ENCODE measurements around the gene GPR137. TPM values are rescaled to one million over a fixed set of nuclear protein-coding genes. Genes with fewer than 3 reads are reported as not detected.
"Not testable (repeated sequence)": the region's sequence is repeated elsewhere in the genome, so short reads cannot be mapped to it uniquely, and the experiment has no call there.

GPR137 gene
- total and polyA plus RNA-seq, 12 donors = 16.4 to 43.0 (median 24.3) TPM

- Histone ChIP-seq H3K27ac (no peak overlapping the region), H3K4me3 (no peak overlapping the region), H3K9me3 (no peaks in the 10 kb centered on the region), H3K36me3 (peaks cover 0 to 37% (median 4%) of the 10 kb centered on the region in 9 donors), H3K4me1 (peaks cover 3 to 21% (median 20%) of the 10 kb centered on the region in 9 donors), H3K27me3 (no peaks in the 10 kb centered on the region)
- 93 to 96% methylated on average over 5 of the region's 5 CpGs for WGBS, 2 donors
- TF ChIP-seq, protein P1, sequence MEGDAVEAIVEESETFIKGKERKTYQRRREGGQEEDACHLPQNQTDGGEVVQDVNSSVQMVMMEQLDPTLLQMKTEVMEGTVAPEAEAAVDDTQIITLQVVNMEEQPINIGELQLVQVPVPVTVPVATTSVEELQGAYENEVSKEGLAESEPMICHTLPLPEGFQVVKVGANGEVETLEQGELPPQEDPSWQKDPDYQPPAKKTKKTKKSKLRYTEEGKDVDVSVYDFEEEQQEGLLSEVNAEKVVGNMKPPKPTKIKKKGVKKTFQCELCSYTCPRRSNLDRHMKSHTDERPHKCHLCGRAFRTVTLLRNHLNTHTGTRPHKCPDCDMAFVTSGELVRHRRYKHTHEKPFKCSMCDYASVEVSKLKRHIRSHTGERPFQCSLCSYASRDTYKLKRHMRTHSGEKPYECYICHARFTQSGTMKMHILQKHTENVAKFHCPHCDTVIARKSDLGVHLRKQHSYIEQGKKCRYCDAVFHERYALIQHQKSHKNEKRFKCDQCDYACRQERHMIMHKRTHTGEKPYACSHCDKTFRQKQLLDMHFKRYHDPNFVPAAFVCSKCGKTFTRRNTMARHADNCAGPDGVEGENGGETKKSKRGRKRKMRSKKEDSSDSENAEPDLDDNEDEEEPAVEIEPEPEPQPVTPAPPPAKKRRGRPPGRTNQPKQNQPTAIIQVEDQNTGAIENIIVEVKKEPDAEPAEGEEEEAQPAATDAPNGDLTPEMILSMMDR (IDR thresholded peaks at IDR 0.05) = no peak
- intact Hi-C loops (cut with DNase I) = no loop called here
- no peak for ATAC-seq
- no peak for DNase-seq
Measured at GRCh38 chr11:64321533-64321932, 35.9 kb downstream of the GPR137 start.

GRCh38 chr11:64322925-64323260, 37.2 kb downstream of the GPR137 start:
- Histone ChIP-seq H3K4me3 (no peak overlapping the region), H3K4me1 (peaks cover 3 to 14% (median 13%) of the 10 kb centered on the region in 9 donors), H3K27me3 (no peaks in the 10 kb centered on the region), H3K27ac (no peak overlapping the region), H3K36me3 (peaks cover 0 to 37% (median 4%) of the 10 kb centered on the region in 9 donors), H3K9me3 (no peaks in the 10 kb centered on the region)
- DNase-seq (no peak), ATAC-seq (no peak)
- TF ChIP-seq, protein P1 (IDR thresholded peaks at IDR 0.05) = no peak
- intact Hi-C loops (cut with DNase I) = no loop called here
- WGBS, 2 donors = 85% methylated on average over 7 of the region's 7 CpGs

GRCh38 chr11:64323373-64323772, 37.7 kb downstream of the GPR137 start:
- H3K27ac ChIP-seq = no peak overlapping the region
- no peak for ATAC-seq
- no peak for DNase-seq
- H3K4me1 ChIP-seq = peaks cover 3 to 14% (median 13%) of the 10 kb centered on the region in 9 donors
- intact Hi-C loops (cut with DNase I) = no loop called here
- peaks cover 0 to 37% (median 4%) of the 10 kb centered on the region in 9 donors for H3K36me3 ChIP-seq
- H3K27me3 ChIP-seq = no peaks in the 10 kb centered on the region
- 68 to 77% methylated on average over 5 of the region's 5 CpGs for WGBS, 2 donors
- no peak overlapping the region for H3K4me3 ChIP-seq
- TF ChIP-seq, protein P1 (IDR thresholded peaks at IDR 0.05) = no peak
- no peaks in the 10 kb centered on the region for H3K9me3 ChIP-seq

DNA sequence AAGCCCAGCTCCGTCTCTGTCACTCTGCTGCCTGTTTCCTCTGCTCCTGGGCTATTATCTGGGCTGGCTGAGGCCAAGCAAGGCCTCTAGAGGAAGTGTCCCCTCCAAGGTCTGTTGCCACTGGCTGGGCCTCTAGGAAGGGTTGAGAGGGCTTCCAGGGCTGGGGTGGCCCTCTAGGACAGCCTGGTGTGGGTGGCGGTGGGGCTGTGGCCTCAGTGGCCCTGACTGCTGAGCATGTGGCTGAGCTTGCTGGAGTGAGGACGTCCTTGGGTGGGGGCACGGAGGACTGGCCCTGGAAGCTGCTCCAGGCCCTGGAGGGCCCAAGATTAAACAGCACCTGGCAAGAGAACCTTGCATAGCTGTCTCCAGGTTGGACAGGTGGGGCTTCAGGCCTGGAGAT, 38.3 kb downstream of the GPR137 start:
- H3K4me3 ChIP-seq; ATAC-seq; DNase-seq; intact Hi-C loops (cut with DNase I); H3K27me3 ChIP-seq; H3K27ac ChIP-seq; H3K9me3 ChIP-seq: not testable (repeated sequence)
- Histone ChIP-seq H3K4me1 (peaks cover under 1 to 14% (median 8%) of the 10 kb centered on the region in 9 donors), H3K36me3 (peaks cover 0 to 37% (median 4%) of the 10 kb centered on the region in 9 donors)
- 73 to 81% methylated on average over 4 of the region's 4 CpGs for WGBS, 2 donors

- no peak for DNase-seq
- WGBS, 2 donors = 89% methylated on average over 11 of the region's 11 CpGs
- TF ChIP-seq, protein P1 (IDR thresholded peaks at IDR 0.05) = no peak
Measured at GRCh38 chr11:64324692-64325469, 39.2 kb downstream of the GPR137 start.

More at GRCh38 chr11:64324692-64325469, 39.2 kb downstream of the GPR137 start:
- Histone ChIP-seq H3K9me3 (no peaks in the 10 kb centered on the region), H3K36me3 (peaks cover 0 to 33% (median 4%) of the 10 kb centered on the region in 9 donors), H3K4me3 (no peak overlapping the region), H3K27me3 (no peaks in the 10 kb centered on the region), H3K4me1 (peaks cover 0 to 14% (median 10%) of the 10 kb centered on the region in 9 donors), H3K27ac (no peak overlapping the region)
- no peak for ATAC-seq
- intact Hi-C loops (cut with DNase I) = no loop called here

All from heart right ventricle (tissue), 16 donors.